Measurements from ENCODE around the gene OR5AN1.

DNA sequence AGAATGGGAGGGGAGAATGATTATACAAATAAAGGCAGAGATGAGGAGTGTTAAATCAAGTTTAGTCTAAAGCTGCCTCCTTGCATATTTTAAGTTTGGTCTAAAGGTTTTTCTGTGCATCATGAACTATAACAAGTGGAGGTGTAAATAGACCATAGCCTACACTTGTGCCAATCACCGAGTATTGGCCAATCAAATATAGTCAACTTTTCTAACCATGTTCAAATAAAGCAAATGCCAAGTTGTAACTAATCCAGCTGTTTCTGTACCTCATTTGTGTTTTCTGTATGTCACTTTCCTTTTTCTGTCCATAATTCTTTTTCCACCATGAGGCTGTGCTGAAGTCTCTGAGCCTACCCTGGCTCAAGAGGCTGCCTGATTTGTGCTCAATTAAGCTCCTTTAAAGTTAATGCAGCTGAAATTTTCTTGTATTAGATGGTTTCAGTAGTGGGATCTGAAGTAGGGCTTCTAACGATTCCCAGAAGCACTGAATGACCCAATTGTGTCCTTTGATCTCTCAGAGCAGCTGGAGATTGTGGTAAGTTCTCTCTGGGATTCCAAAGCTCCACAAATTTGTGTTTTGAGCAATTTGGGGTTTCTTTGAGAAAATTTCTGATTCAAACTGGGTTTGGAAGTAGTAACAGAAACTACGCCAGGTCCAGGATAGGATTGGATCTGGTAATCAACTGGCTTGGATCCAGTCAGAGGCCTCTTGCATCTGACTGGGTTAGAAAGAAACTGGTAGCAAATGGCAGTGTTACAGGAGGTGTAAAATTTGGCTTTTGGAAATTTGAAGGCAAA is 42.0 kb downstream of the OR5AN1 start:
- TF ChIP-seq, protein P1, sequence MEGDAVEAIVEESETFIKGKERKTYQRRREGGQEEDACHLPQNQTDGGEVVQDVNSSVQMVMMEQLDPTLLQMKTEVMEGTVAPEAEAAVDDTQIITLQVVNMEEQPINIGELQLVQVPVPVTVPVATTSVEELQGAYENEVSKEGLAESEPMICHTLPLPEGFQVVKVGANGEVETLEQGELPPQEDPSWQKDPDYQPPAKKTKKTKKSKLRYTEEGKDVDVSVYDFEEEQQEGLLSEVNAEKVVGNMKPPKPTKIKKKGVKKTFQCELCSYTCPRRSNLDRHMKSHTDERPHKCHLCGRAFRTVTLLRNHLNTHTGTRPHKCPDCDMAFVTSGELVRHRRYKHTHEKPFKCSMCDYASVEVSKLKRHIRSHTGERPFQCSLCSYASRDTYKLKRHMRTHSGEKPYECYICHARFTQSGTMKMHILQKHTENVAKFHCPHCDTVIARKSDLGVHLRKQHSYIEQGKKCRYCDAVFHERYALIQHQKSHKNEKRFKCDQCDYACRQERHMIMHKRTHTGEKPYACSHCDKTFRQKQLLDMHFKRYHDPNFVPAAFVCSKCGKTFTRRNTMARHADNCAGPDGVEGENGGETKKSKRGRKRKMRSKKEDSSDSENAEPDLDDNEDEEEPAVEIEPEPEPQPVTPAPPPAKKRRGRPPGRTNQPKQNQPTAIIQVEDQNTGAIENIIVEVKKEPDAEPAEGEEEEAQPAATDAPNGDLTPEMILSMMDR (IDR thresholded peaks at IDR 0.05) = no peak
- no peak for TF ChIP-seq POLR2AphosphoS5 (IDR thresholded peaks at IDR 0.05; ENCODE audit: low read depth, low read length)
- TF ChIP-seq, protein P2, sequence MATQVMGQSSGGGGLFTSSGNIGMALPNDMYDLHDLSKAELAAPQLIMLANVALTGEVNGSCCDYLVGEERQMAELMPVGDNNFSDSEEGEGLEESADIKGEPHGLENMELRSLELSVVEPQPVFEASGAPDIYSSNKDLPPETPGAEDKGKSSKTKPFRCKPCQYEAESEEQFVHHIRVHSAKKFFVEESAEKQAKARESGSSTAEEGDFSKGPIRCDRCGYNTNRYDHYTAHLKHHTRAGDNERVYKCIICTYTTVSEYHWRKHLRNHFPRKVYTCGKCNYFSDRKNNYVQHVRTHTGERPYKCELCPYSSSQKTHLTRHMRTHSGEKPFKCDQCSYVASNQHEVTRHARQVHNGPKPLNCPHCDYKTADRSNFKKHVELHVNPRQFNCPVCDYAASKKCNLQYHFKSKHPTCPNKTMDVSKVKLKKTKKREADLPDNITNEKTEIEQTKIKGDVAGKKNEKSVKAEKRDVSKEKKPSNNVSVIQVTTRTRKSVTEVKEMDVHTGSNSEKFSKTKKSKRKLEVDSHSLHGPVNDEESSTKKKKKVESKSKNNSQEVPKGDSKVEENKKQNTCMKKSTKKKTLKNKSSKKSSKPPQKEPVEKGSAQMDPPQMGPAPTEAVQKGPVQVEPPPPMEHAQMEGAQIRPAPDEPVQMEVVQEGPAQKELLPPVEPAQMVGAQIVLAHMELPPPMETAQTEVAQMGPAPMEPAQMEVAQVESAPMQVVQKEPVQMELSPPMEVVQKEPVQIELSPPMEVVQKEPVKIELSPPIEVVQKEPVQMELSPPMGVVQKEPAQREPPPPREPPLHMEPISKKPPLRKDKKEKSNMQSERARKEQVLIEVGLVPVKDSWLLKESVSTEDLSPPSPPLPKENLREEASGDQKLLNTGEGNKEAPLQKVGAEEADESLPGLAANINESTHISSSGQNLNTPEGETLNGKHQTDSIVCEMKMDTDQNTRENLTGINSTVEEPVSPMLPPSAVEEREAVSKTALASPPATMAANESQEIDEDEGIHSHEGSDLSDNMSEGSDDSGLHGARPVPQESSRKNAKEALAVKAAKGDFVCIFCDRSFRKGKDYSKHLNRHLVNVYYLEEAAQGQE (IDR thresholded peaks at IDR 0.05; ENCODE audit: insufficient read depth in 1 of 2, low read depth in 2 of 2, low read length in 1 of 2) = no peak
- no peak for TF ChIP-seq SIN3A (IDR thresholded peaks at IDR 0.05; ENCODE audit: borderline replicate concordance, insufficient read depth, low read depth, low read length)
- no peak for TF ChIP-seq TCF7L2 (IDR thresholded peaks at IDR 0.05; ENCODE audit: low read depth, low read length)

All from Panc1 (cell line).